ENCODE results near the gene PRRT4. TPM values are rescaled to one million over a fixed set of nuclear protein-coding genes. Genes with fewer than 3 reads are reported as not detected.
A peak's percentile ranks its signal among the peaks of the same experiment; 100 is the strongest.

The PRRT4 gene
- total and polyA plus RNA-seq, 2 of the 13 experiments (the other 11 are each of a cell fraction or from before 2014, with no cell fraction given): not detected

GRCh38 chr7:128361411-128362379 lies at the start of gene PRRT4 (continued):
- TF ChIP-seq IKZF5 (CRISPR knock-in tag; IDR thresholded peaks at IDR 0.05) (no peak), THAP11 (CRISPR knock-in tag; IDR thresholded peaks at IDR 0.05) (no peak), HOXA3 (CRISPR knock-in tag; IDR thresholded peaks at IDR 0.05) (0 out of 2 replicates have a peak, but pooled peaks have one; percentile 37), FOSL2 (CRISPR knock-in tag; IDR thresholded peaks at IDR 0.05) (no peak), ZNF407 (CRISPR knock-in tag; IDR thresholded peaks at IDR 0.05; ENCODE audit: not compliant biosample characterization) (no peak), SNAPC5 (CRISPR knock-in tag; IDR thresholded peaks at IDR 0.05; ENCODE audit: borderline replicate concordance) (no peak), ZNF652 (CRISPR knock-in tag; IDR thresholded peaks at IDR 0.05; ENCODE audit: borderline replicate concordance, low read depth) (no peak), ZC3H4 (CRISPR knock-in tag; IDR thresholded peaks at IDR 0.05; ENCODE audit: borderline replicate concordance) (no peak), ZNF263 (CRISPR knock-in tag; IDR thresholded peaks at IDR 0.05) (no peak), RBFOX2 (IDR thresholded peaks at IDR 0.05; ENCODE audit: low read depth, low read length) (no peak), ZNF121 (CRISPR knock-in tag; IDR thresholded peaks at IDR 0.05) (no peak), HNRNPUL1 (IDR thresholded peaks at IDR 0.05; ENCODE audit: low read depth, low read length) (no peak), PAXIP1 (CRISPR knock-in tag; conservative IDR thresholded peaks at IDR 0.05) (no peak)

Data from HepG2 (cell line).